DND-41 (cell line): Measurements from ENCODE around the gene OR2D3.
A peak's percentile ranks its signal among the peaks of the same experiment; 100 is the strongest.

Experiments
- CTCF ChIP-seq: IDR thresholded peaks from 2 replicates; pipeline ENCODE4 v1.5.1; 2012; ENCODE audit warnings: borderline replicate concordance, low read length, moderate library complexity, mild to moderate bottlenecking; ENCODE audit not compliant: poor library complexity, severe bottlenecking; ENCODE audit errors: extremely low read depth
- EZH2 ChIP-seq: IDR thresholded peaks from 3 replicates; pipeline ENCODE4 v1.6.1; 2012; ENCODE audit warnings: borderline replicate concordance, low read depth, mild to moderate bottlenecking, moderate library complexity, low read length, inconsistent platforms; ENCODE audit not compliant: severe bottlenecking

DNA sequence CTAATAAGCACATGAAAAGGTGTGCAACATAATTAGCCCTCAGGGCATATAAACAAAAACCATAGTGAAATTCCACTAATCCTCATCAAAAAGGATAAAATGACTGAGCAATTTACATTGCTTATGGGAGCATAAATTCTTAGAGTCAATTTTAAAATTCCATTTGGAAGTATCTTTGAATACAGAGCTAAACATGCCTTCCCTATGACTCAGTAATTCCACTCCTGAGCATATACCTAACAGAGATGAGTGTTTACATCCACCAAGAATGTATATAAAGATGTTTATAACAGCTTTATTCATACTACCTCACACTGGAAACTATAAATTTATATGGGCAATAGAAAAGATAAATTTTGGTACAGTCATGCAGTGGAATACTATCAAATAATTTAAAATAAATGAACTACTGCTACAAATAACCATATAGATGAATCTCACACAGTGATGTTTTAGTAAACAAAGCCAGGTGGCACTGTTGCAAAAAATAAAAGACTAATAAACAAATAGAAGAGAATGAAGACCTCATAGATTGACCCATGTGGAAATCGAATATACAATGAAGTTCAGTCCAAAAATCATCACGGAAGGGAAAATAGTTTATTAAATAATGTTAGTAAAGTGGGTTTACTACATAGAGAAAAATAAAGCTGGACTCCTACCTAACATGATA is 20.3 kb upstream of the OR2D3 start:
- peak; percentile 17 for TF ChIP-seq CTCF
- TF ChIP-seq EZH2 = no peak
